Stimulated activated CD8-positive, alpha-beta memory T cell treated with anti-CD3 and anti-CD28 coated beads, Interleukin-12 subunit alpha, Interleukin-12 subunit beta, amount 100 ng/mL, for 24 hours (primary cell): ENCODE data around the gene RAB31.

Source experiments
- DNase-seq: peaks from one replicate; pipeline ENCODE4 v3.0.0-alpha.2; 2020; ENCODE audit errors: extremely low read depth

RAB31 gene

GRCh38 chr18:9788860-9789259, 80.8 kb downstream of the RAB31 start:
- DNase-seq, result no peak

GRCh38 chr18:9790261-9790660, 82.2 kb downstream of the RAB31 start:
- DNase-seq, result no peak

- DNase-seq, result no peak
Measured at GRCh38 chr18:9791991-9792390, 83.9 kb downstream of the RAB31 start.

GRCh38 chr18:9792565-9793245, 84.6 kb downstream of the RAB31 start:
- no peak for DNase-seq

- no peak for DNase-seq
Measured at GRCh38 chr18:9796011-9796410, 87.9 kb downstream of the RAB31 start.

GRCh38 chr18:9796935-9797549, 88.9 kb downstream of the RAB31 start:
- DNase-seq, result no peak

GRCh38 chr18:9802175-9803062, 94.3 kb downstream of the RAB31 start:
- no peak for DNase-seq

- DNase-seq, result no peak
Measured at GRCh38 chr18:9803063-9803697, 95.1 kb downstream of the RAB31 start.

GRCh38 chr18:9803698-9804516, 95.8 kb downstream of the RAB31 start:
- DNase-seq, result no peak

- no peak for DNase-seq
Measured at GRCh38 chr18:9804517-9805104, 96.5 kb downstream of the RAB31 start.

GRCh38 chr18:9806905-9807304, 98.8 kb downstream of the RAB31 start:
- DNase-seq, result no peak

GRCh38 chr18:9808295-9809241, 100.5 kb downstream of the RAB31 start:
- DNase-seq, result no peak

- DNase-seq, result no peak
Measured at GRCh38 chr18:9809697-9810096, 101.6 kb downstream of the RAB31 start.

GRCh38 chr18:9810299-9810698, 102.2 kb downstream of the RAB31 start:
- DNase-seq, result no peak

- DNase-seq, result no peak
Measured at GRCh38 chr18:9810994-9811705, 103.0 kb downstream of the RAB31 start.

- no peak for DNase-seq
Measured at GRCh38 chr18:9811978-9812377, 103.9 kb downstream of the RAB31 start.

GRCh38 chr18:9814431-9814830, 106.3 kb downstream of the RAB31 start:
- no peak for DNase-seq

- no peak for DNase-seq
Measured at GRCh38 chr18:9817286-9817685, 109.2 kb downstream of the RAB31 start.
